Renal pelvis (tissue), 12 donors: ENCODE data around the gene GNB5. TPM values are rescaled to one million over a fixed set of nuclear protein-coding genes. Genes with fewer than 3 reads are reported as not detected.
"Not testable (repeated sequence)": the region's sequence is repeated elsewhere in the genome, so short reads cannot be mapped to it uniquely, and the experiment has no call there.

Source experiments
- DNase-seq: peaks from one replicate; pipeline ENCODE4 v3.0.0-alpha.2; 2013
- long read RNA-seq, 16 experiments: transcript quantifications; one replicate each; lab custom pipeline, GENCODE V29; 2026
- polyA plus RNA-seq, 3 donors: library from polyadenylated mRNA; unstranded; fragments of 120-200 nt; gene quantifications; one replicate each; pipeline ENCODE4 v1.2.1, GENCODE V29; 2013; ENCODE audit not compliant: insufficient read length in 3 of 3

GNB5 gene
- polyA plus RNA-seq = 10 to 100 TPM; 15.6 to 21.9 (median 17.0) TPM
- long read RNA-seq, donor 1, transcript GNB5-202 (11 exons, 1,735 nt) = major isoform, 6 of 6 reads
- long read RNA-seq, donor 1, partial matches to known transcripts = 0 of 6 reads
- long read RNA-seq, donor 1, other reads (novel, unspliced or antisense) = 0 of 6 reads
- long read RNA-seq, donor 2, transcript GNB5-202 (11 exons, 1,735 nt) = major isoform, 6 of 6 reads
- long read RNA-seq, donor 2, partial matches to known transcripts = 0 of 6 reads
- long read RNA-seq, donor 2, other reads (novel, unspliced or antisense) = 0 of 6 reads
- long read RNA-seq, donor 3, partial matches to known transcripts = 0 of 2 reads
- long read RNA-seq, donor 3, other reads (novel, unspliced or antisense) = 0 of 2 reads
- long read RNA-seq, donor 4, partial matches to known transcripts = 0 of 3 reads
- long read RNA-seq, donor 4, other reads (novel, unspliced or antisense) = 0 of 3 reads
- long read RNA-seq, donor 5, partial matches to known transcripts = 0 of 3 reads
- long read RNA-seq, donor 5, other reads (novel, unspliced or antisense) = 0 of 3 reads
- long read RNA-seq, donor 6, partial matches to known transcripts = 0 of 4 reads
- long read RNA-seq, donor 6, other reads (novel, unspliced or antisense) = 0 of 4 reads
- long read RNA-seq, donor 7, transcript GNB5-202 (11 exons, 1,735 nt) = major isoform, 6 of 6 reads
- long read RNA-seq, donor 7, partial matches to known transcripts = 0 of 6 reads
- long read RNA-seq, donor 7, other reads (novel, unspliced or antisense) = 0 of 6 reads
- long read RNA-seq, donor 8, partial matches to known transcripts = 0 of 3 reads
- long read RNA-seq, donor 8, other reads (novel, unspliced or antisense) = 0 of 3 reads
- long read RNA-seq, donor 9, transcript GNB5-202 (11 exons, 1,735 nt) = major isoform, 6 of 6 reads
- long read RNA-seq, donor 9, partial matches to known transcripts = 0 of 6 reads
- long read RNA-seq, donor 9, other reads (novel, unspliced or antisense) = 0 of 6 reads
- long read RNA-seq, donor 10, transcript GNB5-202 (11 exons, 1,735 nt) = major isoform, 7 of 7 reads
- long read RNA-seq, donor 10, partial matches to known transcripts = 0 of 7 reads
- long read RNA-seq, donor 10, other reads (novel, unspliced or antisense) = 0 of 7 reads
- long read RNA-seq, donor 11, partial matches to known transcripts = 0 of 2 reads
- long read RNA-seq, donor 11, other reads (novel, unspliced or antisense) = 0 of 2 reads
- long read RNA-seq, donor 12, partial matches to known transcripts = 0 of 3 reads
- long read RNA-seq, donor 12, other reads (novel, unspliced or antisense) = 0 of 3 reads
- long read RNA-seq, donor 13, partial matches to known transcripts = 0 of 2 reads
- long read RNA-seq, donor 13, other reads (novel, unspliced or antisense) = 0 of 2 reads
- long read RNA-seq, donor 14 = 0 reads
- long read RNA-seq, donor 15 = 0 reads
- long read RNA-seq, donor 16, transcript GNB5-202 (11 exons, 1,735 nt) = major isoform, 7 of 16 reads
- long read RNA-seq, donor 16, partial matches to known transcripts = 9 of 16 reads
- long read RNA-seq, donor 16, other reads (novel, unspliced or antisense) = 0 of 16 reads

GRCh38 chr15:52191207-52191606 is at the start of gene GNB5:
Gene GNB5, minus strand, starts transcription at chr15:52191392. Its CDS starts 6,716 bp downstream, at chr15:52184676.
- no peak for DNase-seq

GRCh38 chr15:52240166-52240565 is 49.0 kb upstream of the GNB5 start:
- no peak for DNase-seq

GRCh38 chr15:52238989-52239525 is 47.9 kb upstream of the GNB5 start:
- not testable (repeated sequence) for DNase-seq

- DNase-seq = no peak
Observed at GRCh38 chr15:52238149-52238548, 47.0 kb upstream of the GNB5 start.

- DNase-seq = no peak
Observed at GRCh38 chr15:52236013-52236412, 44.8 kb upstream of the GNB5 start.

GRCh38 chr15:52234596-52235541 is 43.7 kb upstream of the GNB5 start:
- no peak for DNase-seq

- DNase-seq = no peak
Observed at GRCh38 chr15:52233405-52233804, 42.2 kb upstream of the GNB5 start.

GRCh38 chr15:52232327-52232726 is 41.1 kb upstream of the GNB5 start:
- DNase-seq = no peak

GRCh38 chr15:52230073-52230472 is 38.9 kb upstream of the GNB5 start:
- DNase-seq = no peak

GRCh38 chr15:52228921-52229320 is 37.7 kb upstream of the GNB5 start:
- peak; percentile 72 for DNase-seq

GRCh38 chr15:52227456-52227855 is 36.3 kb upstream of the GNB5 start:
- peak; percentile 58 for DNase-seq

- DNase-seq = no peak
Observed at GRCh38 chr15:52225230-52225629, 34.0 kb upstream of the GNB5 start.

- no peak for DNase-seq
Observed at GRCh38 chr15:52224211-52224610, 33.0 kb upstream of the GNB5 start.

GRCh38 chr15:52221730-52222129 is 30.5 kb upstream of the GNB5 start:
- peak; percentile 48 for DNase-seq

GRCh38 chr15:52220937-52221660 is 29.9 kb upstream of the GNB5 start:
- no peak for DNase-seq

- DNase-seq = no peak
Observed at GRCh38 chr15:52220251-52220650, 29.1 kb upstream of the GNB5 start.

GRCh38 chr15:52218816-52219215 is 27.6 kb upstream of the GNB5 start:
- DNase-seq = no peak

GRCh38 chr15:52218371-52218770 is 27.2 kb upstream of the GNB5 start:
- DNase-seq = no peak

- DNase-seq = no peak
Observed at GRCh38 chr15:52217186-52217585, 26.0 kb upstream of the GNB5 start.
